A549 (cell line): ENCODE results near the gene BRAF. TPM values are rescaled to one million over a fixed set of nuclear protein-coding genes. Genes with fewer than 3 reads are reported as not detected.

ENCODE experiments used
- ATAC-seq, 2 experiments: fragments of 200-7000 bp in 1 of 2; fragments of >200 bp in 1 of 2; cut with Nextera tagmentation in 1 of 2; cut with Tn5 transposase in 1 of 2; 3 replicates each; pipeline versions ENCODE4 v1.8.0 to v1.9.1; 2018 to 2020; ENCODE audit warnings: mild to moderate bottlenecking in 1 of 2, moderate library complexity in 1 of 2
- CTCF ChIA-PET: fragments of 300-600 bp; sonication (Branson Sonifier 250); formaldehyde crosslinking; extraction: SDS; loops from one replicate; lab custom pipeline; 2021; ENCODE audit warnings: antibody characterized with exemption, inconsistent platforms; lab: Yijun Ruan, JAX
- POLR2A ChIA-PET: fragments of 350-600 bp; formaldehyde crosslinking; extraction: SDS; loops from one replicate; lab custom pipeline; 2021; ENCODE audit warnings: antibody characterized with exemption, inconsistent platforms; lab: Yijun Ruan, JAX
- DNase-seq, 2 experiments: peaks; one replicate each; pipeline versions ENCODE4 v3.0.0 to v3.0.0-alpha.2; 2011 to 2016; ENCODE audit warnings: low read depth in 1 of 2, low spot score in 1 of 2
- FAIRE-seq: peaks from 2 replicates; lab custom pipeline; 2011; peaks lifted over from hg19 to GRCh38; lab: Jason Lieb, UNC
- H3K27ac ChIP-seq, 2 experiments: fragments of >200 bp; sonication (Bioruptor Twin); formaldehyde crosslinking; 3 replicates each; pipeline ENCODE4 v1.5.1; 2016 to 2017
- H3K4me1 ChIP-seq: fragments of >200 bp; sonication (Bioruptor Twin); formaldehyde crosslinking; 3 replicates; pipeline ENCODE4 v1.6.1; 2016
- H3K4me2 ChIP-seq: fragments of >200 bp; sonication (Bioruptor Twin); formaldehyde crosslinking; 3 replicates; pipeline ENCODE4 v1.6.1; 2016
- H3K4me3 ChIP-seq: fragments of >200 bp; sonication (Bioruptor Twin); formaldehyde crosslinking; 3 replicates; pipeline ENCODE4 v1.5.1; 2016
- H3K9me3 ChIP-seq: fragments of >200 bp; sonication (Bioruptor Twin); formaldehyde crosslinking; 3 replicates; pipeline ENCODE4 v1.6.1; 2016
- ATOH8 ChIP-seq: fragments of 250-450 bp; sonication (Bioruptor Pico); IDR thresholded peaks from 2 replicates; pipeline ENCODE4 v1.5.0; 2020; ENCODE audit warnings: low read depth, mild to moderate bottlenecking, moderate library complexity
- BHLHE40 ChIP-seq: IDR thresholded peaks from 2 replicates; pipeline ENCODE4 v1.6.1; 2012; ENCODE audit warnings: low read depth, low read length, inconsistent platforms
- CBX2 ChIP-seq: fragments of 200-600 bp; sonication (generic); IDR thresholded peaks from 2 replicates; pipeline ENCODE4 v1.6.1; 2016; ENCODE audit warnings: low read depth, mild to moderate bottlenecking, borderline replicate concordance
- CBX8 ChIP-seq: fragments of 200-600 bp; sonication (generic); IDR thresholded peaks from 2 replicates; pipeline ENCODE4 v1.6.1; 2016
- CHD4 ChIP-seq: fragments of 200-600 bp; sonication (generic); IDR thresholded peaks from 2 replicates; pipeline ENCODE4 v1.6.1; 2016; ENCODE audit warnings: antibody characterized with exemption, mild to moderate bottlenecking, borderline replicate concordance
- EP300 ChIP-seq, 2 experiments: fragments of >200 bp; sonication (Bioruptor Twin); formaldehyde crosslinking; IDR thresholded peaks; 2 replicates in 1 of 2; 3 replicates in 1 of 2; pipeline ENCODE4 v1.6.1; 2016 to 2017
- FOSL2 ChIP-seq, 2 experiments: fragments of 450-650 bp in 1 of 2; fragments of >200 bp in 1 of 2; sonication (Bioruptor Twin) in 1 of 2; formaldehyde crosslinking; IDR thresholded peaks; 2 replicates each; pipeline versions ENCODE4 v1.5.0 to v1.6.1; 2016 to 2020; ENCODE audit warnings: mild to moderate bottlenecking in 1 of 2, moderate library complexity in 1 of 2
- FOXS1 ChIP-seq: fragments of 250-450 bp; sonication (Bioruptor Pico); IDR thresholded peaks from 2 replicates; pipeline ENCODE4 v1.5.0; 2020; ENCODE audit warnings: mild to moderate bottlenecking, moderate library complexity
- HES2 ChIP-seq: fragments of >200 bp; sonication (Bioruptor Twin); formaldehyde crosslinking; IDR thresholded peaks from 2 replicates; pipeline ENCODE4 v1.6.1; 2016
- HEYL ChIP-seq: fragments of 250-450 bp; sonication (Bioruptor Pico); IDR thresholded peaks from 2 replicates; pipeline ENCODE4 v1.8.0; 2021; ENCODE audit warnings: mild to moderate bottlenecking, moderate library complexity
- HMGXB4 ChIP-seq: fragments of 250-450 bp; sonication (Bioruptor Pico); IDR thresholded peaks from 2 replicates; pipeline ENCODE4 v1.5.0; 2021; ENCODE audit warnings: mild to moderate bottlenecking, moderate library complexity, borderline replicate concordance
- HOXB13 ChIP-seq: fragments of 250-450 bp; sonication (Bioruptor Pico); IDR thresholded peaks from 2 replicates; pipeline ENCODE4 v1.5.0; 2020; ENCODE audit warnings: low read depth, mild to moderate bottlenecking, moderate library complexity
- JUNB ChIP-seq: fragments of >200 bp; sonication (Bioruptor Twin); formaldehyde crosslinking; IDR thresholded peaks from 2 replicates; pipeline ENCODE4 v1.6.1; 2016
- KDM1A ChIP-seq: fragments of 200-600 bp; sonication (generic); IDR thresholded peaks from 2 replicates; pipeline ENCODE4 v1.6.1; 2016; ENCODE audit warnings: low read depth, mild to moderate bottlenecking
- KDM5A ChIP-seq: fragments of 200-600 bp; sonication (generic); IDR thresholded peaks from 2 replicates; pipeline ENCODE4 v1.6.1; 2016; ENCODE audit warnings: antibody characterized with exemption, mild to moderate bottlenecking
- MAX ChIP-seq: IDR thresholded peaks from 2 replicates; pipeline ENCODE4 v1.6.1; 2012
- MAZ ChIP-seq: fragments of 150-350 bp; IDR thresholded peaks from 2 replicates; pipeline ENCODE4 v1.6.1; 2014; ENCODE audit warnings: antibody characterized with exemption, low read depth, low read length, borderline replicate concordance
- NFE2L2 ChIP-seq: fragments of 150-350 bp; conservative IDR thresholded peaks from 2 replicates; pipeline ENCODE4 v1.6.1; 2014; ENCODE audit warnings: low read length
- NPAS2 ChIP-seq: fragments of 250-450 bp; sonication (Bioruptor Pico); IDR thresholded peaks from 2 replicates; pipeline ENCODE4 v1.8.0; 2022; ENCODE audit warnings: mild to moderate bottlenecking, moderate library complexity, borderline replicate concordance
- NR3C1 ChIP-seq: fragments of >200 bp; sonication (Bioruptor Twin); formaldehyde crosslinking; IDR thresholded peaks from 3 replicates; pipeline ENCODE4 v1.6.1; 2017
- PHF8 ChIP-seq: fragments of 200-600 bp; sonication (generic); IDR thresholded peaks from 2 replicates; pipeline ENCODE4 v1.6.1; 2016; ENCODE audit warnings: low read depth, mild to moderate bottlenecking, antibody characterized with exemption, moderate library complexity, borderline replicate concordance
- POLR2A ChIP-seq: IDR thresholded peaks from 2 replicates; pipeline ENCODE4 v1.6.1; 2012; ENCODE audit warnings: mild to moderate bottlenecking, low read length
- RAD21 ChIP-seq, 2 experiments: fragments of >200 bp in 1 of 2; sonication (Bioruptor Twin) in 1 of 2; formaldehyde crosslinking in 1 of 2; IDR thresholded peaks in 1 of 2; conservative IDR thresholded peaks in 1 of 2; 2 replicates in 1 of 2; 3 replicates in 1 of 2; pipeline ENCODE4 v1.6.1; 2012 to 2018; ENCODE audit warnings: inconsistent platforms in 1 of 2
- RCOR1 ChIP-seq: fragments of 150-350 bp; IDR thresholded peaks from 2 replicates; pipeline ENCODE4 v1.6.1; 2014; ENCODE audit warnings: antibody characterized with exemption, low read length, low read depth
- RFX5 ChIP-seq: fragments of 450-650 bp; IDR thresholded peaks from 2 replicates; pipeline ENCODE4 v1.7.1; 2014; ENCODE audit warnings: antibody characterized with exemption, mild to moderate bottlenecking, moderate library complexity
- RNF2 ChIP-seq: fragments of 200-600 bp; sonication (generic); IDR thresholded peaks from 2 replicates; pipeline ENCODE4 v1.6.1; 2016; ENCODE audit warnings: low read depth, mild to moderate bottlenecking, antibody characterized with exemption, moderate library complexity, borderline replicate concordance
- SMC3 ChIP-seq: fragments of >200 bp; sonication (Bioruptor Twin); formaldehyde crosslinking; IDR thresholded peaks from 3 replicates; pipeline ENCODE4 v1.6.1; 2018; ENCODE audit warnings: inconsistent platforms
- TFCP2L1 ChIP-seq: fragments of 250-450 bp; sonication (Bioruptor Pico); IDR thresholded peaks from 2 replicates; pipeline ENCODE4 v1.5.0; 2021; ENCODE audit warnings: mild to moderate bottlenecking
- TP53 ChIP-seq: fragments of 250-450 bp; sonication (Bioruptor Pico); IDR thresholded peaks from 2 replicates; pipeline ENCODE4 v1.5.0; 2021; ENCODE audit warnings: mild to moderate bottlenecking, moderate library complexity
- ZC3H11A ChIP-seq: fragments of 450-650 bp; IDR thresholded peaks from 2 replicates; pipeline ENCODE4 v1.6.1; 2014; ENCODE audit warnings: antibody characterized with exemption, mild to moderate bottlenecking
- ZFP36 ChIP-seq: fragments of 450-650 bp; IDR thresholded peaks from 2 replicates; pipeline ENCODE4 v1.6.1; 2014; ENCODE audit warnings: borderline replicate concordance; ENCODE audit not compliant: partially characterized antibody
- ZNF302 ChIP-seq: fragments of 250-450 bp; sonication (Bioruptor Pico); IDR thresholded peaks from 2 replicates; pipeline ENCODE4 v1.9.0; 2021; ENCODE audit warnings: inconsistent platforms, mild to moderate bottlenecking, moderate library complexity
- ZSCAN20 ChIP-seq: fragments of 250-450 bp; sonication (Bioruptor Pico); IDR thresholded peaks from 2 replicates; pipeline ENCODE4 v1.8.0; 2022; ENCODE audit warnings: mild to moderate bottlenecking, moderate library complexity
- WGBS: methylation state at CpG from one replicate; pipeline ENCODE4 v1.1.6; 2017; ENCODE audit errors: missing lambda C conversion rate; 5-methylcytosine and 5-hydroxymethylcytosine counted together
- polyA plus RNA-seq, 4 experiments: library from polyadenylated mRNA; depleted of rRNA in 3 of 4; stranded (reverse); fragments of >200 nt; fragmentation: RNase III in 1 of 4; extraction: RNeasy Plus Mini Kit Qiagen cat#74134 plus additional on column Dnase treatment in 1 of 4; gene quantifications; 2 replicates in 3 of 4; 3 replicates in 1 of 4; pipeline ENCODE4 v1.2.3, GENCODE V29; 2011 to 2017

BRAF gene
- polyA plus RNA-seq, 2 of the 4 experiments (the other 2 are of a cell fraction), result 6.1 to 19.7 TPM

GRCh38 chr7:140873434-140873833 lies 51.3 kb downstream of the BRAF start:
- Histone ChIP-seq H3K4me1 (peaks cover 10% of the 10 kb centered on the region; the same call in 2 of the 3 replicates), H3K4me2 (no peak overlapping the region), H3K9me3 (no peaks in the 10 kb centered on the region), H3K27ac (no peak overlapping the region), H3K4me3 (no peak overlapping the region)
- TF ChIP-seq FOSL2 (IDR thresholded peaks at IDR 0.05), result no peak
- no peak for TF ChIP-seq FOSL2 (CRISPR knock-in tag; IDR thresholded peaks at IDR 0.05)
- TF ChIP-seq MAZ, result no peak
- no peak for TF ChIP-seq PHF8
- no peak for TF ChIP-seq ZNF302
- no peak for TF ChIP-seq ZSCAN20 (CRISPR knock-in tag)
- no peak for TF ChIP-seq SMC3
- no peak for TF ChIP-seq NR3C1
- TF ChIP-seq ZC3H11A, result no peak
- no peak for TF ChIP-seq HEYL (CRISPR knock-in tag)
- no peak for TF ChIP-seq FOXS1 (CRISPR knock-in tag)
- no peak for TF ChIP-seq NFE2L2
- no peak for TF ChIP-seq TP53 (CRISPR knock-in tag)
- TF ChIP-seq CHD4, result no peak
- POLR2A ChIA-PET, result no interaction called here
- FAIRE-seq, result no peak
- no peak for DNase-seq
- no peak for ATAC-seq
- 91% methylated on average over 4 of the region's 4 CpGs for WGBS
- CTCF ChIA-PET, result no interaction called here

- Histone ChIP-seq H3K4me2 (no peak overlapping the region), H3K27ac (no peak overlapping the region), H3K9me3 (no peaks in the 10 kb centered on the region), H3K4me1 (no peaks in the 10 kb centered on the region), H3K4me3 (no peak overlapping the region)
- TF ChIP-seq TFCP2L1 (CRISPR knock-in tag) (no peak), MAX (no peak), HEYL (CRISPR knock-in tag) (no peak), RAD21 (conservative IDR thresholded peaks at IDR 0.05 in 1 of 2, IDR thresholded peaks at IDR 0.05 in 1 of 2) (no peak), POLR2A (no peak), KDM1A (no peak), EP300 (IDR thresholded peaks at IDR 0.05) (no peak), RCOR1 (no peak), BHLHE40 (no peak), CBX2 (no peak), RNF2 (no peak), FOXS1 (CRISPR knock-in tag) (no peak), TP53 (CRISPR knock-in tag) (no peak), CHD4 (no peak), HES2 (no peak), KDM5A (no peak), NPAS2 (CRISPR knock-in tag) (no peak)
- CTCF ChIA-PET, result no interaction called here
- no peak for ATAC-seq
- WGBS, result 81% methylated on average over 1 of the region's 1 CpG
- FAIRE-seq, result no peak
- DNase-seq, result no peak
- POLR2A ChIA-PET, result no interaction called here
Observed at GRCh38 chr7:140870003-140870402, 54.7 kb downstream of the BRAF start.

- Histone ChIP-seq H3K4me2 (no peak overlapping the region), H3K4me1 (no peaks in the 10 kb centered on the region), H3K9me3 (no peaks in the 10 kb centered on the region), H3K4me3 (no peak overlapping the region), H3K27ac (no peak overlapping the region)
- over 99% methylated on average over 8 of the region's 8 CpGs for WGBS
- POLR2A ChIA-PET, result no interaction called here
- CTCF ChIA-PET, result no interaction called here
- FAIRE-seq, result no peak
- ATAC-seq, result no peak
- DNase-seq, result no peak
- TF ChIP-seq NPAS2 (CRISPR knock-in tag), result no peak
- no peak for TF ChIP-seq HMGXB4
- TF ChIP-seq CBX8, result no peak
- TF ChIP-seq TFCP2L1 (CRISPR knock-in tag), result no peak
- TF ChIP-seq RFX5, result no peak
- no peak for TF ChIP-seq ZFP36
- no peak for TF ChIP-seq ATOH8
- no peak for TF ChIP-seq FOXS1 (CRISPR knock-in tag)
- TF ChIP-seq JUNB, result no peak
- TF ChIP-seq HOXB13 (CRISPR knock-in tag), result no peak
- TF ChIP-seq HES2, result no peak
- no peak for TF ChIP-seq ZNF302
Observed at GRCh38 chr7:140869430-140869829, 55.3 kb downstream of the BRAF start.
